NK-92 treated with Interleukin-12 subunit alpha and Interleukin-12 subunit beta, amount 100 ng/mL, for 24 hours (cell line): ENCODE results near the gene PCLAF.
"Not testable (repeated sequence)": the region's sequence is repeated elsewhere in the genome, so short reads cannot be mapped to it uniquely, and the experiment has no call there.

Experiments used
- DNase-seq: peaks from one replicate; lab custom pipeline; 2025; lab: John Stamatoyannopoulos, UW

Gene PCLAF

GRCh38 chr15:64369078-64369607 lies 12.1 kb downstream of the PCLAF start:
- DNase-seq: no peak

- DNase-seq: no peak
Measured at GRCh38 chr15:64361259-64361658, 20.0 kb downstream of the PCLAF start.

- no peak for DNase-seq
Measured at GRCh38 chr15:64356710-64357040, 24.6 kb downstream of the PCLAF start.

- DNase-seq: peak; percentile 90
Measured at GRCh38 chr15:64355944-64356709, 25.1 kb downstream of the PCLAF start, which contains the start of gene CSNK1G1. Gene CSNK1G1 (minus strand): TSS chr15:64356173. CDS start chr15:64300499, 55,674 bp downstream.

- no peak for DNase-seq
Measured at GRCh38 chr15:64355348-64355943, 25.8 kb downstream of the PCLAF start.

- no peak for DNase-seq
Measured at GRCh38 chr15:64354688-64355344, 26.4 kb downstream of the PCLAF start.

- no peak for DNase-seq
Measured at GRCh38 chr15:64351265-64351664, 30.0 kb downstream of the PCLAF start.

GRCh38 chr15:64349375-64349774 lies 31.9 kb downstream of the PCLAF start:
- DNase-seq: no peak

GRCh38 chr15:64348455-64348854 lies 32.8 kb downstream of the PCLAF start:
- no peak for DNase-seq

GRCh38 chr15:64346242-64346641 lies 35.0 kb downstream of the PCLAF start:
- DNase-seq: not testable (repeated sequence)

GRCh38 chr15:64344651-64345294 lies 36.5 kb downstream of the PCLAF start:
- no peak for DNase-seq

GRCh38 chr15:64343841-64344240 lies 37.4 kb downstream of the PCLAF start:
- no peak for DNase-seq

GRCh38 chr15:64343222-64343621 lies 38.0 kb downstream of the PCLAF start:
- no peak for DNase-seq

GRCh38 chr15:64341961-64342360 lies 39.3 kb downstream of the PCLAF start:
- DNase-seq: no peak

GRCh38 chr15:64340355-64340754 lies 40.9 kb downstream of the PCLAF start:
- DNase-seq: no peak

- no peak for DNase-seq
Measured at GRCh38 chr15:64337761-64338160, 43.5 kb downstream of the PCLAF start.

GRCh38 chr15:64333986-64334929 lies 47.0 kb downstream of the PCLAF start:
- no peak for DNase-seq

GRCh38 chr15:64333516-64333915 lies 47.7 kb downstream of the PCLAF start:
- no peak for DNase-seq

- DNase-seq: not testable (repeated sequence)
Measured at GRCh38 chr15:64331668-64332067, 49.6 kb downstream of the PCLAF start.

- DNase-seq: not testable (repeated sequence)
Measured at GRCh38 chr15:64326975-64327374, 54.3 kb downstream of the PCLAF start.

GRCh38 chr15:64326458-64326857 lies 54.8 kb downstream of the PCLAF start:
- DNase-seq: not testable (repeated sequence)
